Esophagus squamous epithelium (tissue), 5 donors: ENCODE data around the gene GBE1. TPM values are rescaled to one million over a fixed set of nuclear protein-coding genes. Genes with fewer than 3 reads are reported as not detected.
"Not testable (repeated sequence)": the region's sequence is repeated elsewhere in the genome, so short reads cannot be mapped to it uniquely, and the experiment has no call there.

Experiments
- DNase-seq: peaks from one replicate; lab custom pipeline; 2025; lab: John Stamatoyannopoulos, UW
- H3K27ac ChIP-seq, 4 donors: fragments of 200-600 bp; sonication (generic); one replicate each; pipeline ENCODE4 v1.5.1; 2016 to 2019; ENCODE audit warnings: mild to moderate bottlenecking in 1 of 4
- H3K27me3 ChIP-seq, 4 donors: fragments of 200-600 bp; sonication (generic); 1 replicate in 3 of 4; 2 replicates in 1 of 4; pipeline versions ENCODE4 v1.5.1 to v1.6.0; 2017 to 2021; ENCODE audit warnings: antibody characterized with exemption in 1 of 4
- H3K36me3 ChIP-seq, 3 donors: fragments of 200-600 bp; sonication (generic); one replicate each; pipeline ENCODE4 v1.5.1; 2016 to 2019
- H3K4me1 ChIP-seq, 3 donors: fragments of 200-600 bp; sonication (generic); one replicate each; pipeline ENCODE4 v1.5.1; 2017 to 2019
- H3K4me3 ChIP-seq, 4 donors: fragments of 200-600 bp; sonication (generic); 1 replicate in 3 of 4; 2 replicates in 1 of 4; pipeline ENCODE4 v1.5.1; 2016 to 2019; ENCODE audit warnings: mild to moderate bottlenecking in 2 of 4, moderate library complexity in 1 of 4
- H3K9me3 ChIP-seq, 3 donors: fragments of 200-600 bp; sonication (generic); one replicate each; pipeline ENCODE4 v1.5.1; 2016 to 2019
- POLR2A ChIP-seq, 4 donors: fragments of 450-650 bp; IDR thresholded peaks; one replicate each; pipeline ENCODE4 v1.6.1; 2017; ENCODE audit warnings: antibody characterized with exemption in 4 of 4, mild to moderate bottlenecking in 4 of 4, moderate library complexity in 3 of 4
- WGBS, 2 donors: methylation state at CpG; one replicate each; pipeline ENCODE4 v1.1.5; 2018; 5-methylcytosine and 5-hydroxymethylcytosine counted together
- intact Hi-C: fragments of 100-400 bp; cut with DNase I; formaldehyde crosslinking; loops from one replicate; pipeline ENCODE4 v1.15.0; 2022
- total RNA-seq, 4 donors: library from RNA; depleted of rRNA; stranded (reverse); fragments of >200 nt; gene quantifications; one replicate each; pipeline ENCODE4 v1.1.0, GENCODE V29; 2016
- TF ChIP-seq, protein P1 (sequence below), 6 experiments: fragments of 450-650 bp in 4 of 6; fragments of 200-600 bp in 2 of 6; sonication (generic) in 2 of 6; IDR thresholded peaks; one replicate each; pipeline ENCODE4 v1.5.1; 2016 to 2019; ENCODE audit warnings: antibody characterized with exemption in 6 of 6, mild to moderate bottlenecking in 4 of 6, moderate library complexity in 4 of 6
- donor health status: DM: yes; HTN: yes; CAD: no.

GBE1 gene
- total RNA-seq, 4 donors from 2014 or later: 19.2 to 37.2 (median 29.7) TPM

DNA sequence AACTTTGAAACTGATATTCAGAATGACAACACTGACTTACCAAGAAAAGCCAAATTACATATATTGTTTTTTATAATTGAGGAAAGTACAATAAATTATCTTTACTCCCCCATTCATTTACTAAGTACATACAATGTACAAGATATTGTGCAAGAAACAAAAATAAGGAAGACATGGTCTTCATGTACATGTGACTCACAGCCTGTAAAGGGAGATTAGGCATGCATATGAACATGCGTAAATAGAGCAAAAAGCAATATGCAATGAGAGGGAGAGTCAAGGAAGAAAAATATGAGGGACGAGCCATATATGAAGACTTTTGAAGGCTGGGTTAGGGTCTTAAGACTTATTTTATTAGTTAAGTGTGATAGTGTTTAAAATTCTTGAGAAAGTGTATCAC, 258.4 kb downstream of the GBE1 start:
- no peak overlapping the region for H3K4me3 ChIP-seq
- H3K27me3 ChIP-seq: no peaks in the 10 kb centered on the region
- DNase-seq: no peak
- no peaks in the 10 kb centered on the region for H3K9me3 ChIP-seq
- H3K27ac ChIP-seq: no peak overlapping the region
- intact Hi-C loops: no loop called here
- no peaks in the 10 kb centered on the region for H3K4me1 ChIP-seq
- TF ChIP-seq POLR2A (IDR thresholded peaks at IDR 0.05): no peak
- TF ChIP-seq, protein P1, sequence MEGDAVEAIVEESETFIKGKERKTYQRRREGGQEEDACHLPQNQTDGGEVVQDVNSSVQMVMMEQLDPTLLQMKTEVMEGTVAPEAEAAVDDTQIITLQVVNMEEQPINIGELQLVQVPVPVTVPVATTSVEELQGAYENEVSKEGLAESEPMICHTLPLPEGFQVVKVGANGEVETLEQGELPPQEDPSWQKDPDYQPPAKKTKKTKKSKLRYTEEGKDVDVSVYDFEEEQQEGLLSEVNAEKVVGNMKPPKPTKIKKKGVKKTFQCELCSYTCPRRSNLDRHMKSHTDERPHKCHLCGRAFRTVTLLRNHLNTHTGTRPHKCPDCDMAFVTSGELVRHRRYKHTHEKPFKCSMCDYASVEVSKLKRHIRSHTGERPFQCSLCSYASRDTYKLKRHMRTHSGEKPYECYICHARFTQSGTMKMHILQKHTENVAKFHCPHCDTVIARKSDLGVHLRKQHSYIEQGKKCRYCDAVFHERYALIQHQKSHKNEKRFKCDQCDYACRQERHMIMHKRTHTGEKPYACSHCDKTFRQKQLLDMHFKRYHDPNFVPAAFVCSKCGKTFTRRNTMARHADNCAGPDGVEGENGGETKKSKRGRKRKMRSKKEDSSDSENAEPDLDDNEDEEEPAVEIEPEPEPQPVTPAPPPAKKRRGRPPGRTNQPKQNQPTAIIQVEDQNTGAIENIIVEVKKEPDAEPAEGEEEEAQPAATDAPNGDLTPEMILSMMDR (IDR thresholded peaks at IDR 0.05): no peak
- H3K36me3 ChIP-seq: peaks cover 0 to 7% (median 0%) of the 10 kb centered on the region in 3 donors
- WGBS, 2 donors: 88 to 91% methylated on average over 2 of the region's 2 CpGs

GRCh38 chr3:81502236-81502635, 259.2 kb downstream of the GBE1 start:
- H3K9me3 ChIP-seq: no peaks in the 10 kb centered on the region
- DNase-seq: no peak
- H3K36me3 ChIP-seq: peaks cover 0 to 4% (median 0%) of the 10 kb centered on the region in 3 donors
- H3K4me1 ChIP-seq: no peaks in the 10 kb centered on the region
- intact Hi-C loops: no loop called here
- no peak overlapping the region for H3K4me3 ChIP-seq
- H3K27ac ChIP-seq: no peak overlapping the region
- no peaks in the 10 kb centered on the region for H3K27me3 ChIP-seq
- 70 to 84% methylated on average over 1 of the region's 1 CpG for WGBS, 2 donors
- TF ChIP-seq, protein P1 (IDR thresholded peaks at IDR 0.05): no peak
- no peak for TF ChIP-seq POLR2A (IDR thresholded peaks at IDR 0.05)

GRCh38 chr3:81500039-81500438, 261.4 kb downstream of the GBE1 start:
- TF ChIP-seq, protein P1 (IDR thresholded peaks at IDR 0.05): no peak
- TF ChIP-seq POLR2A (IDR thresholded peaks at IDR 0.05): no peak
- no peaks in the 10 kb centered on the region for H3K27me3 ChIP-seq
- peaks cover 0 to 4% (median 0%) of the 10 kb centered on the region in 3 donors for H3K36me3 ChIP-seq
- intact Hi-C loops: no loop called here
- WGBS, 2 donors: 80 to 87% methylated on average over 1 of the region's 1 CpG
- no peaks in the 10 kb centered on the region for H3K9me3 ChIP-seq
- H3K27ac ChIP-seq: no peak overlapping the region
- no peak for DNase-seq
- H3K4me1 ChIP-seq: no peaks in the 10 kb centered on the region
- no peak overlapping the region for H3K4me3 ChIP-seq

- H3K9me3 ChIP-seq: no peaks in the 10 kb centered on the region
- 54 to 62% methylated on average over 4 of the region's 4 CpGs for WGBS, 2 donors
- peaks cover 0 to 4% (median 0%) of the 10 kb centered on the region in 3 donors for H3K36me3 ChIP-seq
- intact Hi-C loops: no loop called here
- no peak overlapping the region for H3K4me3 ChIP-seq
- DNase-seq: no peak
- no peaks in the 10 kb centered on the region for H3K4me1 ChIP-seq
- H3K27ac ChIP-seq: no peak overlapping the region
- TF ChIP-seq, protein P1 (IDR thresholded peaks at IDR 0.05): no peak
- no peak for TF ChIP-seq POLR2A (IDR thresholded peaks at IDR 0.05)
- H3K27me3 ChIP-seq: no peaks in the 10 kb centered on the region
These were observed 263.7 kb downstream of the GBE1 start for GRCh38 chr3:81497572-81498251.

DNA sequence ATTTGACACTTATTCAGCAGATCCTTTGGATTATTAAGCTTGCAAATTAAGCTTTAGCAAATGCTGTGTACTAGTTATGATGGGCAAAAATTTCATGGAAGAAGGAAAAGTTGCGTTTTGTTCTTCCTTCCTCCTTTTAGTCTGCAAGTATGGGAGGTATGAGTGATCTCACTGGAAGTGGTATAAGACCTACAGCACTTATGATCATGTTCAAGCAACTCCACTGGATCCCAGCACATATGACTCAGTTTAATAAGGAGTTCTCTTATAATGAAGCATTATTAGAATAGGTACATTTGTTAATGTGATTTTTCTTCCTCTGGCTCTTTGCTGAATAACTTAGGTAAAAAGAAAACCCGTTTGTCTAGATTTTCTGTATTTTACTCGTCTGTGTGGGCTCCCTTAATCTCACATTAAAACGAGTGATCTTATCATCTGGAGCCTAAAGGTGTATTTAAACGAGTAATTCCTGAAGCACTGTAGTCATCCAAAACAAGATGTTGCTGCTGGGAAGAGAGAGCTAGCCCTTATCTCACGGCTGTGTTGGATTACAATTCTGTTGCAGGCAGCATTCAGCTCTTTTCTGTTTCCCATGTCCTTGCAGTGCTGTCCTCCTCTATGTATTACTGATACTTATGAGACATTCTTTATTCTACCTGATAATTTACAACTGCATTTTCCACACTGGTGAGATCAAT, 264.9 kb downstream of the GBE1 start:
- Histone ChIP-seq H3K27me3 (no peaks in the 10 kb centered on the region), H3K4me1 (no peaks in the 10 kb centered on the region), H3K36me3 (peaks cover 0 to 4% (median 0%) of the 10 kb centered on the region in 3 donors), H3K9me3 (no peaks in the 10 kb centered on the region), H3K4me3 (no peak overlapping the region), H3K27ac (no peak overlapping the region)
- no peak for DNase-seq
- TF ChIP-seq POLR2A (IDR thresholded peaks at IDR 0.05): no peak
- TF ChIP-seq, protein P1 (IDR thresholded peaks at IDR 0.05): no peak
- intact Hi-C loops: no loop called here
- WGBS, 2 donors: 41 to 60% methylated on average over 6 of the region's 6 CpGs

DNA sequence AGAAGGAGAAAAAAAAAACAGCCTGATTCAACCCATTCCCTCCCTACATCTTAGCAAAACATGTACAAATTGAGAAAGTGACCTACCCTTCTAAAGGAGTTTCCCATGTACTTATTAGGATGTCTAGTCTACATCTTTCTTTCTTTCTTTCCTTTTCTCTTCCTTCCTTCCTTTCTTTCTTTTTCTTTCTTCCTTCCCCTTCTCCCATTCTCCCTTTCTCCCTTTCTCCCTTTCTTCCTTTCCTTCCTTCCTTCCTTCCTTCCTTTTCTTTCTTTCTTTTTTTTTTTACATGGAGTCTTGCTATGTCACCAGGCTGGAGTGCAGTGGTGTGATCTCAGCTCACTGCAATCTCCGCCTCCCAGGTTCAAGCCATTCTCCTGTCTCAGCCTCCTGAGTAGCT, 269.0 kb downstream of the GBE1 start:
- intact Hi-C loops, H3K4me3 ChIP-seq, H3K4me1 ChIP-seq, H3K9me3 ChIP-seq, DNase-seq, H3K27me3 ChIP-seq, H3K36me3 ChIP-seq: not testable (repeated sequence)
- 100% methylated on average over 1 of the region's 1 CpG for WGBS, 2 donors
- peak overlapping the region in 1 of 4 donors; percentile 45 for H3K27ac ChIP-seq
